Measurements from ENCODE around the gene FAM78B. TPM values are rescaled to one million over a fixed set of nuclear protein-coding genes. Genes with fewer than 3 reads are reported as not detected.
A peak's percentile ranks its signal among the peaks of the same experiment; 100 is the strongest.

Gene FAM78B
- total RNA-seq, 3 donors from 2014 or later, result 1.3 to 3.7 (median 2.2) TPM

DNA sequence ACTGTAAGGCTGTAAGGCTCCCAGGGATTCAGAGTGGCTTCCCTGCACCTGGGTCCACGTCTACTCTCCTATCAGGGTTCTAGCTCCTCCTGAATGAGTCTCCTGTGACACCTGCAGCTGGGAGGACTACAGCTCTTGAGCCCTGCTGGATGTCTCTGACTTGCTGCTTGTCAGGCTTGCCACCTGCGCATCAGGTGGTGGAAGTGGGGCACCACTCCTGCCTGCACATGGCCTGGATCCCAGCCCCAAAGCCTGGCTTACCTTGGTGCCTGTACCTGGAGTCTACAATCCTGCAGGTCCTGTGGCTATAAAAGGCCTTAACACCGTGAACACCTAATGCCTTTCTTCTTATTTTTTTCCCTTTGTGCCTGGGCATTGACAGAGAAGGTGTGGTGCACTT lies 82.2 kb downstream of the FAM78B start:
- Histone ChIP-seq H3K36me3 (ENCODE audit: low read depth) (no peaks in the 10 kb centered on the region), H3K4me3 (no peak overlapping the region), H3K4me1 (ENCODE audit: low read depth) (no peaks in the 10 kb centered on the region), H3K9me3 (no peaks in the 10 kb centered on the region)
- intact Hi-C loops (cut with DNase I, micrococcal nuclease), result no loop called here
- DNase-seq (no peak), ATAC-seq (no peak)
- TF ChIP-seq, protein P1, sequence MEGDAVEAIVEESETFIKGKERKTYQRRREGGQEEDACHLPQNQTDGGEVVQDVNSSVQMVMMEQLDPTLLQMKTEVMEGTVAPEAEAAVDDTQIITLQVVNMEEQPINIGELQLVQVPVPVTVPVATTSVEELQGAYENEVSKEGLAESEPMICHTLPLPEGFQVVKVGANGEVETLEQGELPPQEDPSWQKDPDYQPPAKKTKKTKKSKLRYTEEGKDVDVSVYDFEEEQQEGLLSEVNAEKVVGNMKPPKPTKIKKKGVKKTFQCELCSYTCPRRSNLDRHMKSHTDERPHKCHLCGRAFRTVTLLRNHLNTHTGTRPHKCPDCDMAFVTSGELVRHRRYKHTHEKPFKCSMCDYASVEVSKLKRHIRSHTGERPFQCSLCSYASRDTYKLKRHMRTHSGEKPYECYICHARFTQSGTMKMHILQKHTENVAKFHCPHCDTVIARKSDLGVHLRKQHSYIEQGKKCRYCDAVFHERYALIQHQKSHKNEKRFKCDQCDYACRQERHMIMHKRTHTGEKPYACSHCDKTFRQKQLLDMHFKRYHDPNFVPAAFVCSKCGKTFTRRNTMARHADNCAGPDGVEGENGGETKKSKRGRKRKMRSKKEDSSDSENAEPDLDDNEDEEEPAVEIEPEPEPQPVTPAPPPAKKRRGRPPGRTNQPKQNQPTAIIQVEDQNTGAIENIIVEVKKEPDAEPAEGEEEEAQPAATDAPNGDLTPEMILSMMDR (IDR thresholded peaks at IDR 0.05), result no peak

DNA sequence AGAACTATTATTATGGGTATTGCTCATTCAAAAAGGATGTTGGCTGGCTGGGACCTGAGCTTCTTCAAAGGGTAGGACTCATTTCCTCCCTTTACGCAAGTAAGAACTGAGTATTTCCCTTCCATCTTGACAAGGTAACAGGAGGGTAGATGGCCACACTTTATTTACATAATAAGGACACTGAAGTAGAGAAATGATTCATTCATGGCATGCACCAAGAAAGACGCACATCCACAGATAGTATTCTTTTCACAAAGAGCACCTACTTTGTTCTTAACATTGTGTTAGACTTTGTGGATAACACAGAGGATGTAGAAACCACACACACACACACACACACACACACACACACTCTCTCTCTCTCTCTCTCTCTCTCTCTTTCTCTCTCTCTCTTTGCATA lies 82.9 kb downstream of the FAM78B start:
- no peak overlapping the region for H3K4me3 ChIP-seq
- H3K36me3 ChIP-seq (ENCODE audit: low read depth), result no peaks in the 10 kb centered on the region
- no peaks in the 10 kb centered on the region for H3K4me1 ChIP-seq (ENCODE audit: low read depth)
- no peaks in the 10 kb centered on the region for H3K9me3 ChIP-seq
- no peak for ATAC-seq
- intact Hi-C loops (cut with DNase I, micrococcal nuclease), result no loop called here
- no peak for DNase-seq
- TF ChIP-seq, protein P1 (IDR thresholded peaks at IDR 0.05), result no peak

DNA sequence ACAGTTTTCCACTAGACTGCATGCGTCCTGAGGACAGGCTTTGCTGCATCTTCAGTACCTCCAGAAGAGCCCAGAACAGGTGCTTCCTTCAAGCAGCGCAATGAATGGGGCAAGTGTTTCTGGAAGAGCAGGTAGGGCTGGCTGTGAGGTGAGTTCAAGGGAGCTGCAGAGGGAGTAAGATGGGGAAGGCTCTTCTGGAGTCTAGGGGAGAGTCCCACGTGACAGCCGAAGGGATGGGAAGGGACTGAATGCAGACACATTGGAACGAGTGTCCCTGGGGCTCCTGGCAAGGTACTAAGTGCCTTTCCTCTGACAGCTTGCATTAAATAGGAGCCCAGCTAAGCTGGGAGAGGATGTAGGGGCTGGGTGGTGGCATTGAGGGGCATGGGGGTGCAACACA lies 84.2 kb downstream of the FAM78B start:
- Histone ChIP-seq H3K4me3 (no peak overlapping the region), H3K4me1 (ENCODE audit: low read depth) (no peaks in the 10 kb centered on the region), H3K9me3 (no peaks in the 10 kb centered on the region), H3K36me3 (ENCODE audit: low read depth) (no peaks in the 10 kb centered on the region)
- TF ChIP-seq, protein P1 (IDR thresholded peaks at IDR 0.05), result no peak
- DNase-seq (no peak), ATAC-seq (no peak)
- intact Hi-C loops (cut with DNase I, micrococcal nuclease), result no loop called here

DNA sequence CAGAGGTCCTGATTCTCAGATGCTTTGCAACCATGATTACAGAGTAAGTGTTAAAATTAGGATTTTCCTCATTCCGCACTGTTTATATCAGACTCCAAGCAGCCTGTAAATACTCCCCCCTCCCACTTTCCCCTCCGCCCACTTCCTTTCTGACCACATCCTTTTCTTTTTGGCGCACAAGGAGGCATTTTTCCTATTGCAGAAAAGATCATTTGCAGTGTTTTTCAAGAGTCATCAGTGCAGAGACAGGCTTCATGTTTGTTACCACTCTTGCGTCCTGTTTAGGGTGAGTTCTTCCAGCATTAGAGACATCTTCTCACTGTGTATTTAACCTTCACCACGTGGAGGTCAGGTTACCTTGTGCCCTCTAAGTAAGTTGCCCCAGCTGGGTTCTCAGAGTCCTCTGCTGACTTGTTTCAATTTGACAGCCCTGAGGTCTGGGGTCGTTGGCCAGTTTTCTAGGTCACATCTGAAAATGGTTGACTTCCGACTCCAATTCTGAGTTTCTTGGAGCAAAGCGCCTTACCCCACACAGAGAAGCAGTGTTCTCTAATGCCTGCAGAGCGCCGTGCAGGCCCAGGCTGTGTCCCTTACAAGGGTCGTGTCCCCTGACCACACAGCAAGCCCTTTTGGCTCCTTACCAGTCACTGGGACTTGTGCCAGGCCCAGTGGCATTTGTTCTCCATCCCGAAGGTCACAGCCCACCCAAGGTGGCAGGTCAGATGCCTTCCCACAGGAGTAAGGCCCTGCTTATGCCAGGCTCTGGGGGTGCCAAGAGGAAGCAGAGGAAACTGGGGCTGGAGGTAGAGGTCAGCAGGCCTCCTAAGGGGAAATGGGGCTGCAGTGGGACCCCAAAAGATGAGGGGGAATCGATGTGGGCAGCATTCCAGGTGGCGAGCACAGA lies 85.6 kb downstream of the FAM78B start:
- no peaks in the 10 kb centered on the region for H3K9me3 ChIP-seq
- peak; percentile 18 for ATAC-seq
- TF ChIP-seq, protein P1 (IDR thresholded peaks at IDR 0.05), result no peak
- H3K4me1 ChIP-seq (ENCODE audit: low read depth), result no peaks in the 10 kb centered on the region
- no peaks in the 10 kb centered on the region for H3K36me3 ChIP-seq (ENCODE audit: low read depth)
- no peak overlapping the region for H3K4me3 ChIP-seq
- DNase-seq, result peak in 1 of 3 donors; percentile 10
- intact Hi-C loops (cut with DNase I, micrococcal nuclease), result no loop called here

DNA sequence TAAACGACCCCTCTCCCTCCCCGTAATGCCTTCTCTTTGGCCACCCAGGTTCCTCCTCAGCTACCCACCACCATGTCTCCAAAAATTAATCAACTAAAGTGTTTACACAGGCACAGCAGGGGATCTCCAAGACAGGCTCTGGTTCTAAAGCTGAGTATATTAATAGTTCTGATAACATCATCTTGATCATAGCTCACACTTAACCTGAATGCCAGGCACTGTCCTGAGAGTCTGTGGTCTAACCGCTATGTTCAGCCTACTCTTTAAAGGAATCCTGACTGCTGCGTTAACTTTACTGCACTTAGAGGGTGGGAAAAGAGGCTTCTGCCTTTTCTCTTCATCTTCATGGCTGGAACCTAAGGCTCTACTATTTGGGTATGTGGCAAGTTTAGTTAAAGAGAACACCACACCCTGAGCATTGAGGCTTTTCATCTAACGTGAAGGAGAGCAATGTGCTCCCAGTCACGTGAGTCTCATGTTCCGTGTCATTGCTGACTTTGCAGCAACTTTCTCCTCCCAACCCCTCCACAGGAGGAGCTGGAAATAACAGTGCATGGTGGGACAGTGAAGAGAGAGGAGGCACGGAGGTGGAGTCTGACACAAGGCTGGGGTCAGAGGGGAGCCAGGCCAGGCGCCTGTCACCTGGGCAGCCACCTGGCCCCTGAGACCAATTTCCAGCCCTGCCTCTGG lies 86.4 kb downstream of the FAM78B start:
- intact Hi-C loops (cut with DNase I, micrococcal nuclease), result no loop called here
- ATAC-seq (peak; percentile 10), DNase-seq (no peak)
- no peak overlapping the region for H3K4me3 ChIP-seq
- H3K4me1 ChIP-seq (ENCODE audit: low read depth), result no peaks in the 10 kb centered on the region
- H3K9me3 ChIP-seq, result no peaks in the 10 kb centered on the region
- no peaks in the 10 kb centered on the region for H3K36me3 ChIP-seq (ENCODE audit: low read depth)
- TF ChIP-seq, protein P1 (IDR thresholded peaks at IDR 0.05), result no peak

Data from mucosa of descending colon (tissue), 3 donors.